Retinal pigment epithelial cell (primary cell): ENCODE measurements around the gene ABCC10.
"Not testable (repeated sequence)": the region's sequence is repeated elsewhere in the genome, so short reads cannot be mapped to it uniquely, and the experiment has no call there.

Source experiments
- DNase-seq: peaks from one replicate; pipeline ENCODE4 v3.0.0-alpha.2; 2010; ENCODE audit warnings: low read depth
- H3K4me3 ChIP-seq: 2 replicates; pipeline ENCODE4 v1.5.1; 2011; ENCODE audit warnings: mild to moderate bottlenecking, low read length, control low read depth, moderate library complexity
- CTCF ChIP-seq: conservative IDR thresholded peaks from 2 replicates; pipeline ENCODE4 v1.5.1; 2011; ENCODE audit warnings: low read depth, low read length, control low read depth, inconsistent platforms

The ABCC10 gene

GRCh38 chr6:43391440-43392031, 35.8 kb upstream of the ABCC10 start:
- H3K4me3 ChIP-seq, result no peak overlapping the region
- no peak for TF ChIP-seq CTCF
- DNase-seq, result no peak

- not testable (repeated sequence) for DNase-seq
These were observed 34.2 kb upstream of the ABCC10 start for GRCh38 chr6:43393133-43393532.

GRCh38 chr6:43393602-43394001, 33.7 kb upstream of the ABCC10 start:
- DNase-seq, result no peak
- no peak overlapping the region for H3K4me3 ChIP-seq
- no peak for TF ChIP-seq CTCF

More at GRCh38 chr6:43393133-43393532, 34.2 kb upstream of the ABCC10 start:
- not testable (repeated sequence) for H3K4me3 ChIP-seq

GRCh38 chr6:43394982-43395381, 32.4 kb upstream of the ABCC10 start:
- no peak overlapping the region for H3K4me3 ChIP-seq
- TF ChIP-seq CTCF, result no peak

GRCh38 chr6:43395776-43396175, 31.6 kb upstream of the ABCC10 start:
- H3K4me3 ChIP-seq, result no peak overlapping the region
- no peak for DNase-seq
- no peak for TF ChIP-seq CTCF

More at GRCh38 chr6:43394982-43395381, 32.4 kb upstream of the ABCC10 start:
- DNase-seq, result no peak

- TF ChIP-seq CTCF, result no peak
- no peak overlapping the region for H3K4me3 ChIP-seq
- no peak for DNase-seq
These were observed 30.8 kb upstream of the ABCC10 start for GRCh38 chr6:43396408-43397149.

GRCh38 chr6:43399932-43400487, 27.3 kb upstream of the ABCC10 start:
- TF ChIP-seq CTCF, result no peak
- DNase-seq, result no peak
- H3K4me3 ChIP-seq, result no peak overlapping the region
